Panc1 (cell line): ENCODE measurements around the gene QRICH1.

Experiments
- CTCF ChIP-seq: fragments of 450-650 bp; IDR thresholded peaks from 2 replicates; pipeline ENCODE4 v1.5.1; 2017; ENCODE audit warnings: mild to moderate bottlenecking
- POLR2AphosphoS5 ChIP-seq: IDR thresholded peaks from 2 replicates; pipeline ENCODE4 v1.6.1; 2012; ENCODE audit warnings: mild to moderate bottlenecking, low read depth, low read length, moderate library complexity
- REST ChIP-seq, 2 experiments: IDR thresholded peaks; 2 replicates each; pipeline ENCODE4 v1.6.1; 2011 to 2012; ENCODE audit warnings: low read depth in 2 of 2, control low read depth in 1 of 2, low read length in 1 of 2, mild to moderate bottlenecking in 1 of 2, moderate library complexity in 1 of 2; ENCODE audit not compliant: insufficient read depth in 1 of 2

GRCh38 chr3:49020330-49021212 lies 73.3 kb downstream of the QRICH1 start:
- no peak for TF ChIP-seq CTCF
- TF ChIP-seq REST (IDR thresholded peaks at IDR 0.05; ENCODE audit: insufficient read depth in 1 of 2, low read depth in 2 of 2, low read length in 1 of 2): no peak
- TF ChIP-seq POLR2AphosphoS5: no peak; the same call in 1 of the 2 replicates
